ENCODE data around the gene NNMT. TPM values are rescaled to one million over a fixed set of nuclear protein-coding genes. Genes with fewer than 3 reads are reported as not detected.

The NNMT gene
- total and polyA plus RNA-seq, 2 donors (not counting 3 experiments of a cell fraction or from before 2014, with no cell fraction given), result 330 to 454 TPM

DNA sequence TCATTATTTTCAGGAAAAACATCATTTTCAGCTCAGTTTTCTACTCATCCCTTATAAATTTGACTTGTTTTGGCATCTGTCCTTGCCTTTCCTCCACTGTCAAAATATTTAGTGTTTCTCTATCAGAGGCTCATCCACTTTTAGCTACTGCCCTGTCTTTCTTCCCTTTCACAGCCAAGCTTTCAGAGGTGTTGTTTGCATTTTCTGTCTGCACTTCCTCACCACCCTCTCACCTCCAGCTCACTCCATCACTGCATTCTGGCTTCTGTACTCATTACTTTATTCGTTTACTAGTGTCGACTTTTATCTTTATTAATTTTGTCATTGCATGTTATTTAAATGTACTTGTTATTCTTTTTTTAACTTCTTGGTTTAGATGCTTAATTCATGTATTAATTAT lies 26.7 kb upstream of the NNMT start:
- Histone ChIP-seq H3K27me3 (ENCODE audit: control insufficient read depth in 2 of 2, insufficient read depth in 2 of 2, low read length in 2 of 2) (peaks cover 26 to 36% of the 10 kb centered on the region in 2 experiments), H3K4me3 (replicated peaks in 1 of 3; ENCODE audit: insufficient read depth in 1 of 3, low read depth in 1 of 3, low read length in 3 of 3) (no peak overlapping the region), H4K20me1 (replicated peaks; ENCODE audit: control insufficient read depth, extremely low read depth, insufficient read depth, low read length) (no peaks in the 10 kb centered on the region), H3K9ac (replicated peaks; ENCODE audit: extremely low read depth, insufficient read depth, low read length) (no peak overlapping the region), H2AFZ (ENCODE audit: low read depth, low read length) (no peak overlapping the region), H3K4me1 (ENCODE audit: control insufficient read depth, extremely low read depth, insufficient read depth, low read length) (no peaks in the 10 kb centered on the region), H3K79me2 (ENCODE audit: control insufficient read depth, insufficient read depth, low read length) (no peaks in the 10 kb centered on the region), H3K9me3 (replicated peaks; ENCODE audit: control insufficient read depth, insufficient read depth, low read length) (no peaks in the 10 kb centered on the region), H3K27ac (ENCODE audit: insufficient read depth, low read depth, low read length) (no peak overlapping the region), H3K4me2 (ENCODE audit: insufficient read depth, low read length) (no peak overlapping the region), H3K36me3 (ENCODE audit: control insufficient read depth in 2 of 2, extremely low read depth in 1 of 2, insufficient read depth in 2 of 2, low read length in 2 of 2) (no peaks in the 10 kb centered on the region), H3K9me1 (replicated peaks; ENCODE audit: control insufficient read depth, extremely low read depth, insufficient read depth, low read length) (no peaks in the 10 kb centered on the region)
- DNase-seq (ENCODE audit: low read depth, low spot score) (no peak), FAIRE-seq (no peak)
- intact Hi-C loops (cut with micrococcal nuclease) (no loop called here), dilution Hi-C loops (cut with MboI; ENCODE audit: extremely low pct_ligation_motif_present, low sequenced_read_pairs) (loop anchor here (25.0 kb wide), 1 partner anchor 232 kb away; no protein-coding TSS in a partner anchor)
- ChIA-PET POLR2A (no interaction called here), CTCF (interaction anchor here (1.0 to 2.2 kb wide), 3 partner anchors 9 to 374 kb away, joined by 4 to 11 read pairs (median 5); no protein-coding TSS in a partner anchor)
- TF ChIP-seq JUN (IDR thresholded peaks at IDR 0.05; ENCODE audit: borderline replicate concordance, insufficient read depth, insufficient read length, low read depth), result no peak
- no peak for TF ChIP-seq EZH2 (IDR thresholded peaks at IDR 0.05; ENCODE audit: borderline replicate concordance, low read depth, low read length, severe bottlenecking)
- no peak for TF ChIP-seq POLR2AphosphoS5 (IDR thresholded peaks at IDR 0.05; ENCODE audit: insufficient read depth, low read depth, low read length)
- no peak for TF ChIP-seq POLR2A (IDR thresholded peaks at IDR 0.05; ENCODE audit: low read depth, low read length)
- TF ChIP-seq FOS (IDR thresholded peaks at IDR 0.05; ENCODE audit: borderline replicate concordance, insufficient read depth, low read length), result no peak
- TF ChIP-seq MYC (IDR thresholded peaks at IDR 0.05; ENCODE audit: low read depth, low read length), result no peak
- TF ChIP-seq, protein P1, sequence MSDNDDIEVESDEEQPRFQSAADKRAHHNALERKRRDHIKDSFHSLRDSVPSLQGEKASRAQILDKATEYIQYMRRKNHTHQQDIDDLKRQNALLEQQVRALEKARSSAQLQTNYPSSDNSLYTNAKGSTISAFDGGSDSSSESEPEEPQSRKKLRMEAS (IDR thresholded peaks at IDR 0.05; ENCODE audit: insufficient read depth, insufficient read length), result no peak
- no peak for TF ChIP-seq CTCF (IDR thresholded peaks at IDR 0.05; ENCODE audit: extremely low read depth in 1 of 2, insufficient read depth in 1 of 2, low read depth in 1 of 2, low read length in 2 of 2)
- TF ChIP-seq GATA2 (IDR thresholded peaks at IDR 0.05; ENCODE audit: insufficient read depth, insufficient read length, low read depth, low read length), result no peak
- no TSS peak for BruUV-seq (replicated peaks)

Measured in endothelial cell of umbilical vein (primary cell).